Activated CD4-positive, CD25-positive, alpha-beta regulatory T cell treated with anti-CD3 and anti-CD28 coated beads, Interleukin-2, amount 50 U/mL, for 16 hours (primary cell): ENCODE measurements around the gene MAP3K8.

Experiments
- DNase-seq: peaks from one replicate; pipeline ENCODE4 v3.0.0-alpha.2; 2020; ENCODE audit warnings: low read depth, low spot score

The MAP3K8 gene

GRCh38 chr10:30433730-30434272 is at the start of gene MAP3K8:
MAP3K8 (plus strand) TSS chr10:30434184; CDS start chr10:30438939, 4,755 bp downstream.
- DNase-seq, result peak; percentile 65

DNA sequence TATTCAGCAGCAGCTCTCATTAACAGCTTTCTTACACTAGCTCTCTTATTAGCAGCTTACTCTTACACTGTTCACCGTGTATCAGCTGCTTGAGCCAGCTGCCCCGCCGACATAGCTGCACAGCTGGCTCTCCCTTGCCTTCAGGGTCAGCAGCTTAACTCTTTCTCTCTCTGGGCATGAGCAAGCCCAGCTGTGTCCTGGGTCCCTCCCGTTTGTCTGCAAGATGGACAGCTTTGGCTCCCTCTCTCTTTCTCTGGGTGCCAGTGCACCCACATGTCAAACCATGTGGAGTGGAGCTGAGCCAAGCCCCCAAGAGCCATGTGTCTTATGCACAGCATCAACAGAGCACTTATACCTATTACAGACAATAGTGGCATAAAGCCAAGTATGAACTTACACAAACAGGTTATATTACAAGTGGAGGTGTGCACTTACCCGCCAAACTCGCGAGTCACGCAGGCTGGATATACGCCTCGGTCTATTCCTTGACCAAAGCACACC is 49.2 kb upstream of the MAP3K8 start:
- DNase-seq, result no peak

DNA sequence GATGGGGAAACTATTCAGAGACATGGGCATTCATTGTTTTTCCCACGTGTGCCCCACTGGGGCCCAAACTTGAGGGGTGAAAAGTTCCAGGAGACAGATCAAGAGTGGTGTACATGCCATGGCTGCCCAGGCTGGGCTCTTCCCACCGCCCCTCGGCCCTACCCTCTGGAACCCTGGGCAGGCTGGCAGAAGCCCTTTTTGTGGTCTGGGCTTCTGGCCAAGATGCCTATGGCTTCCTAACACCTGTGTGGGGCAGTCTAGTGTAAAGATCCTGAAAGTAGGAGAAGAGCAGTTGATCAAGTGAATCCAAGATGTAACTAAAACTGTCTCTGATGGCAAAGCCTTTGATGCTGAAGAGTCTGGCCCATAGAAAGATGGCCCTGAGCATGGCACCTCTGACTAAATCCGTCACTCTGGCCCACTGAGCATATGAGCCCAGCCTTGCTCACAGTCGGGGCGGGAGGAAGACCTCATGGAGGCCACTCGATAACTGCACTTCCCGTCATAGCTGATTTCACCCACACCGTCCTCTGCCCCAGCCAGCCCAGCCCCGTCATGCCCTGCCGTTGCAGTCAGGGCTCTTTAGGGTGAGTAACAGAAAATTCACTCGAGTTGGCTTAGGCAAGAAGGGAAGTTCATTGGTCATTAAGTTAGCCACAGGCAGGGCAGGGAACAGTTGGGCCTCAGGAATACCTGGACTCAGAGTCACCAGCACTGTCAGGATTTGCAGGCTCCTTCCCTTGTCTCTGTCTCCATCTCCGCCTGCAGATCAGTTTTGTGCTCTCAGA is 47.0 kb upstream of the MAP3K8 start:
- DNase-seq, result no peak

GRCh38 chr10:30387646-30388243 is 46.2 kb upstream of the MAP3K8 start:
- DNase-seq, result no peak

DNA sequence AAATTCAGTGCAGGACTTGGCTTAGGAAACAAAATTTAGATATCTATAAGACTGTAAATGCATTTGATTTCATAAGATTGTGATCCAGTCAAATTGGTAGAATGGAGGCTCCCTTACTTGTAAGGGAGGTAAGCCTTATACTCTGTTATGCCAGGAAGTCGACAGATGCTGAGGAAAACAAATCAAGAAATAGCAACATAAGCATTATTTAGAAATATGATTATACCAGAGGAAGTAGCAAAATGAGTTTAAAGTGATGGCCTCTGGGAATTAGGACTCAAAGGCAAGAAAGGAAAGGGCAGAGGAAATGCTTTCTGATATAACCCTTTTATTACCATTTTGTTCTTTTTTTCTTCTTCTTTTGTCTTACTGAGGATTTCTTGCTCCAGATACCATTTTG is 44.4 kb upstream of the MAP3K8 start:
- DNase-seq, result no peak

DNA sequence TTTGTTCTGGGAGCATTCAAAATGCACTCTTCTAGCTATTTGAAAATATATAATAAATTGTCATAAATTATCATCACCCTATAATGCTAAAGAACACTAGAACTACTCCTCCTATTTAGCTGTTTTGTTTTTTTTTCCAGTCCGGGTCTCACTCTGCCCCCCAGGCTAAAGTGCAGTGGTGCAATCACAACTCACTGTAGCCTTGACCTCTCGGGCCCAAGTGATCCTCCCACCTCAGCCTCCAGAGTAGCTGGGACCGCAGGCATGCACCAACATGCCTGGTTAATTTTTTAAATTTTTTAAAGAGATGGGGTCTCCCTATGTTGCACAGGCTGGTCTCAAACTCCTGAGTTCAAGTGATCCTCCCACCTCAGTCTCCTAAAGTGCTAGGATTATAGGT is 43.8 kb upstream of the MAP3K8 start:
- no peak for DNase-seq

GRCh38 chr10:30391266-30391665 is 42.7 kb upstream of the MAP3K8 start:
- DNase-seq, result no peak

GRCh38 chr10:30392564-30392990 is 41.4 kb upstream of the MAP3K8 start:
- peak; percentile 56 for DNase-seq

DNA sequence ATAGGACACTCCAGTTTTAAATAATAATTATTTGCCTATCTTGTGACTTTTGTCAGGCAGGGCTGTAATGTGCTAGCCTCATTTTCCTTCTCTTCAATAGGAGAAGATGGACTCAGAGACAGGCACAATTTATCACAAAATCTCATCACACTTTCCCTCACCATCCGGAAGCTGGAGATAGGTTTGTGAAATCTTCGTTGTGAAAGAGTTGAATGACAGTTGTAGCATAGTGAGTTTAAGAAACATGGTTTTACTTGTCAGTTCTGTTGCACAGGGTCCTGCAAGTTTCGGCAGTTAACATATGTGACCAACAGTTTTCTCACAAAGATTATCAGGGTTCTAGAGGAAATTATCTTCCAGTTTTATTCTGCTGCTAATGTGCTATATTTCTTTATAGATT is 37.7 kb upstream of the MAP3K8 start:
- DNase-seq, result no peak

DNA sequence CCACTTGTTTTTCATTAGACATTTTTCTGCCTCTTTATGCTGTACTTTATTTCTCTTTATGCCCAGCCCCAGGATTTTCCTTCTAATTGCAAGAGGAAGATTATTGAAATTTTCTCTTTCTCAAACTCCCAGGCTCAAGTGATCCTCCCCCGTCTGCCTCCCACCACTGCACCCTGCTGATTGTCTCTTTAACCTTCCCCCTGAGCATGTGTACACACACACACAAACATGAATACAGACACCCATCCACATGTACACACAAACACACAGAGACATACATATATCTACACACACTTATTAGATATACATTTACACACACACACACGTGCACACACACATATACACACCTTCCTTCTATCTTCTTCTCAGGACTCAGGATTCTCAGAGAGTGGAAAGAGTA is 37.3 kb upstream of the MAP3K8 start:
- no peak for DNase-seq

- no peak for DNase-seq
Observed at GRCh38 chr10:30398193-30398592, 35.8 kb upstream of the MAP3K8 start.

- no peak for DNase-seq
Observed at GRCh38 chr10:30398788-30399187, 35.2 kb upstream of the MAP3K8 start.

GRCh38 chr10:30403494-30403893 is 30.5 kb upstream of the MAP3K8 start:
- no peak for DNase-seq

DNA sequence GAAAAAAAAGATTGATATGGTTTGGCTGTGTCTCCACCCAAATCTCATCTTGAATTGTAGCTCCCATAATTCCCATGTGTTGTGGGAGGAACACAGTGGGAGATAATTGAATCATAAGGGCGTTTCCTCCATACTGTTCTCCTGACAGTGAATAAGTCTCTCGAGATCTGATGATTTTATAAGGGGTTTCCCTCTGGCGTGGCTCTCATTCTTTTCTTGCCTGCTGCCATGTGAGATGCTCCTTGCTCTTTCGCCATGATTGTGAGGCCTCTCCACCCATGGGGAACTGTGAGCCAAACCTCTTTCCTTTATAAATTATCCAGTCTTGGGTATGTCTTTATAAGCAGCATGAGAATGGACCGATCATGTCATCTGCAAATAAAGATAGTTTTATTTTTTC is 29.4 kb upstream of the MAP3K8 start:
- no peak for DNase-seq

- no peak for DNase-seq
Observed at GRCh38 chr10:30411263-30411662, 22.7 kb upstream of the MAP3K8 start.

DNA sequence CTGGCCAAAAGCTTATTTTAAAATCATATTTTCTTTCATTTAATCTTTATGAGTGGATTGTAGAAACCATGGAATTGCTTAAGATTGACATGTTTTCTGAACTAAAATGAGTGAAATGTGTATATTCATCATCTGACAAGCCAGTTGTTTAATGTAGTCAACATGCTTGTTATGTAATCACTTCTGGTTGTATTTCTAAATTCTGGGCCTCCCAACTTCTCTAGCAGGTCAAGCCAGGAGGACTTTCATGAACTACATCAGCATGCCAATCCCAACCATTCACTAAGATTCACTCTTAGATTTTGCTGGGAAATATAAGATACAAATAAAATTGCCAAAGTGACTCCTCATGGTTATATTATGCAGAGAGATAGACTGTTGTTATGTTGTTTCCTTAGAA is 21.1 kb upstream of the MAP3K8 start:
- DNase-seq, result no peak

DNA sequence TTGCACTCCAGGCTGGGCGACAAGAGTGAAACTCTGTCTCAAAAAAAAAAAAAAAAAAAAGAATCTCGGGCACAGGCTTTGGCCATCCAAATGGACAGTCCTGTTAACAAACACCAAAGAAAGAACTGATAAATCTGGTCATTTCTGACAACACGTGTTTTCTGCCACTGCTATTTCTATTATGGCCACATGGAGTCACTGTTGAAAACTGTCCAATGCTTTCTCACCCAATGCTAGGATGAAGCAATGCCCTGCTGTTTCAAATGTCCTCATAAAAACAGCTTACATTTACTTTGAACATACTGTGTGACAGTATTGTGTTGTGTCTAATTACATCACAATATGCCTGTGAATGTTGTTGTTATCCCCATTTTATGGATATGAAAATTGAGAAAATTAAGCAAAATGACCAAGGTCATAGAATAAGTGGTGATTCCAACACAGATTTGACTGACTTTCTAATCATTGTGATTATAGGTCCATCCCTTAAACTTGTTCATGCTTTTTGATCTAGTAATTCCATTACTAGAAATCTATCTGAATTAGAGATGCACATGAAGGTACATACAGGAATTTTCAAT is 19.9 kb upstream of the MAP3K8 start:
- no peak for DNase-seq

DNA sequence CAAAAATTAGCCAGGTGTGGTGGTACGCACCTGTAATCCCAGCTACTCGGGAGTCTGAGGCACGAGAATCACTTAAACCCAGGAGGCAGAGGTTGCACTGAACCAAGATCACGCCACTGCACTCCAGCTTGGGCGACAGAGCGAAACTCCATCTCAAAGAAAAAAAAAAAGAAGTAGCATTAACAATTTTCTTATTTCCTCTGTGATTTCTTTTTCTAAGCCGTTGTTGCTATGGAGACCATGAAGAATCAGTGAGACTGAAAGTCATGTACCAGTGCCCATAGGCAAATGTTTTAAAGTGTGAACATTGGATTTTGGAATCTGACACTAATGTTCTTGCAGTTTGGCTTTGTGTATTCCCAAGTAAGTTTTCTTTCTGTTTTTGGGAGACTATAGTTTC is 18.4 kb upstream of the MAP3K8 start:
- DNase-seq, result no peak

- no peak for DNase-seq
Observed at GRCh38 chr10:30417301-30417700, 16.7 kb upstream of the MAP3K8 start.

DNA sequence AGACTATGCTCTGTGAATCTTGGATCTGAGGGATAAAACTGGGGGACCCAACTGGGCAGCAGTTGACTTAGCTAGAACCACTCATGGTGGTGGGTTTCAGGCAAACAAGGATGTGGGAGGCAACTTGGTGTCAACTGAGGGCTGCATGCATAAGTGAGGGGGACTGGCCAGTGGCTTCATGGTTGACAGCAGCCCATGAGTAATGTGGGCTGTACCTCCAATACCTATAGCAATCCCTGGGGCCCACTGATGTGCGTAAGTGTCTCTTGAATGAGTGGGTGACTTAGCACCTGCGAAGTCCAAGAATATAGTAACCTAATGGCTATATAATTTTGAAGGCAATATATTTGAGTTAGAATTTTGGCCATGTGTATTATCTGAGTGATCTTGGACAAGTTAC is 13.7 kb upstream of the MAP3K8 start:
- no peak for DNase-seq

GRCh38 chr10:30420766-30421165 is 13.2 kb upstream of the MAP3K8 start:
- DNase-seq, result no peak

DNA sequence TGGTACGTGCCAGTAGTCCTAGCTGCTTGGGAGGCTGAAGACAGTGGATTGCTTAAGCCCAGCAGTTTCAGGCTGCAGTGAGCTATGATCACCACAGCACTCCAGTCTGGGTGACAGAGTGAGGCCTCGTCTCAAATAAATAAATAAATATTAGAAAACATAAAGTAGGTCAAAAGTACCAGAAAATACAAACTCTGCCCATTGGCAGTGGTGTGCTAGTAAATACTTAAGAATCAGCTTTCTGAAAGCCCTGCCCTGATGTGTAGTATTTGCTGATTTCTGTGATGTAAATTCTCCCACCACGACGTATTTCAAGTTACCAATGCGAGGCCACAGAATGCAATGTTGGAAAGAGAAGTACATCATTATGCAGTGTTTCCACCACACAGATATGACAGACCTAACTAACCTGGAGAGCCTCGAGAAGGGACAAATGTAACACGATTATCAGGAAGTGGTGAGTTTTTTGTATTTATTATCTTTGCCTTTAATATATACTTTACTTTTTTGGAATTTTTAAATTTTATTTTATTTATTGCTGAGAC is 11.8 kb upstream of the MAP3K8 start:
- DNase-seq, result no peak
